ENCODE measurements around the gene FOXRED2.

DNA sequence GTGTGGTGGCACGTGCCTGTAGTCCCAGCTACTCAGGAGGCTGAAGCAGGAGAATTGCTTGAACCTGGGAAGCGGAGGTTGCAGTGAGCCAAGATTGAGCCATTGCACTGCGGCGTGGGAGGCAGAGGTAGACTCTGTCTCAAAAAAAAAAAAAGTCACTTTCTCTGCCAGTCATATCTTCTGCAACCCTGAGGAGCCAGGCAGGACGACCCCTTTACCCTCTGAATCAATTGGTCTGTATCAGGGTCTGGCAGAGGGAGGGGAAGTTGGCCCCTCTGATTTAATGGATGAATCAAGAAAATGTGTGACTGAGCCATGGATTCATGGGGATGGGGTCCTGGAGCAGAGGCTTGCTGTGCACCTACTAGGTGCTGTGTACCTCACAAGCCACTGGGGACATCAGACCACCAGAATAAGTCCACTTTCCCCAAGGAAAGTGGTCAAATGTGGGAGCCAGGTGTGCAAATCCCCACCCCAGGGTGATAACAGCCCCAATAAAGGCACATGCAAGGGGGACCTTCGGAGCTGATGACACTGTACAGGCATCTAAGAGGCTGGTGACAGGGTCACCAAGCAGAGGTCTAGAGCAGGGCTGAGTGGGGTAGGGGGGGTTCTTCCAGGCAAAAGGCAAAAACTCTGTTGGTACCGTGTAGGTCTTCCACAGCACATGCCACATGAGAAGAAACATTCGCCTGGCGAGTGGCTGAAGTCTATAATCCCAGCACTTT is 54.4 kb downstream of the FOXRED2 start:
- no peak for TF ChIP-seq YY1 (IDR thresholded peaks at IDR 0.05; ENCODE audit: insufficient read depth, insufficient read length)
- TF ChIP-seq SUZ12 (IDR thresholded peaks at IDR 0.05; ENCODE audit: extremely low read depth, insufficient read depth, insufficient read length) = no peak

Measured in NT2/D1 (cell line).